ENCODE measurements around the gene L3MBTL4.

GRCh38 chr18:6013171-6013810 is 401.4 kb downstream of the L3MBTL4 start:
- TF ChIP-seq, protein P1, sequence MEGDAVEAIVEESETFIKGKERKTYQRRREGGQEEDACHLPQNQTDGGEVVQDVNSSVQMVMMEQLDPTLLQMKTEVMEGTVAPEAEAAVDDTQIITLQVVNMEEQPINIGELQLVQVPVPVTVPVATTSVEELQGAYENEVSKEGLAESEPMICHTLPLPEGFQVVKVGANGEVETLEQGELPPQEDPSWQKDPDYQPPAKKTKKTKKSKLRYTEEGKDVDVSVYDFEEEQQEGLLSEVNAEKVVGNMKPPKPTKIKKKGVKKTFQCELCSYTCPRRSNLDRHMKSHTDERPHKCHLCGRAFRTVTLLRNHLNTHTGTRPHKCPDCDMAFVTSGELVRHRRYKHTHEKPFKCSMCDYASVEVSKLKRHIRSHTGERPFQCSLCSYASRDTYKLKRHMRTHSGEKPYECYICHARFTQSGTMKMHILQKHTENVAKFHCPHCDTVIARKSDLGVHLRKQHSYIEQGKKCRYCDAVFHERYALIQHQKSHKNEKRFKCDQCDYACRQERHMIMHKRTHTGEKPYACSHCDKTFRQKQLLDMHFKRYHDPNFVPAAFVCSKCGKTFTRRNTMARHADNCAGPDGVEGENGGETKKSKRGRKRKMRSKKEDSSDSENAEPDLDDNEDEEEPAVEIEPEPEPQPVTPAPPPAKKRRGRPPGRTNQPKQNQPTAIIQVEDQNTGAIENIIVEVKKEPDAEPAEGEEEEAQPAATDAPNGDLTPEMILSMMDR (IDR thresholded peaks at IDR 0.05 in 8 of 11, conservative IDR thresholded peaks at IDR 0.05 in 3 of 11): no peak
- TF ChIP-seq POLR2A (IDR thresholded peaks at IDR 0.05): no peak

Measured in spleen (tissue), 7 donors.